ENCODE data around the gene FNDC11.

GRCh38 chr20:63554361-63555278, 661 bp downstream of the FNDC11 start:
- TF ChIP-seq TAF1 (CRISPR knock-in tag; IDR thresholded peaks at IDR 0.05) (no peak), SP2 (CRISPR knock-in tag; IDR thresholded peaks at IDR 0.05) (no peak), ZNF691 (CRISPR knock-in tag; IDR thresholded peaks at IDR 0.05; ENCODE audit: borderline replicate concordance, low read depth) (no peak), JUNB (CRISPR knock-in tag; IDR thresholded peaks at IDR 0.05; ENCODE audit: borderline replicate concordance) (no peak), TERF1 (CRISPR knock-in tag; IDR thresholded peaks at IDR 0.05) (no peak), KLF11 (CRISPR knock-in tag; IDR thresholded peaks at IDR 0.05) (no peak), RNF219 (CRISPR knock-in tag; IDR thresholded peaks at IDR 0.05) (no peak), RCOR2 (CRISPR knock-in tag; IDR thresholded peaks at IDR 0.05) (no peak)

Measured in HepG2 (cell line).